HepG2 (cell line): ENCODE results near the gene ALPI. TPM values are rescaled to one million over a fixed set of nuclear protein-coding genes. Genes with fewer than 3 reads are reported as not detected.

ENCODE experiments used
- ATAC-seq: fragments of 200-7000 bp; cut with Tn5 transposase; 3 replicates; pipeline ENCODE4 v1.9.1; 2020; ENCODE audit warnings: mild to moderate bottlenecking, moderate library complexity
- BruUV-seq: library from RNA; stranded (reverse); fragments of 400-500 nt; replicated peaks from 2 replicates; lab custom pipeline; 2021; lab: Mats Ljungman, UMichigan
- CTCF ChIA-PET: fragments of 300-600 bp; formaldehyde crosslinking; extraction: SDS; loops from one replicate; lab custom pipeline; 2021; ENCODE audit warnings: low total read pairs, inconsistent platforms, low intra/inter-chr PET ratio; lab: Yijun Ruan, JAX
- POLR2A ChIA-PET: fragments of 350-600 bp; sonication (Branson Sonifier 250); formaldehyde crosslinking; loops from one replicate; lab custom pipeline; 2020; ENCODE audit warnings: antibody characterized with exemption, inconsistent platforms; lab: Yijun Ruan, JAX
- DNase-seq: peaks from one replicate; pipeline ENCODE4 v3.0.0-alpha.2; 2015; ENCODE audit warnings: low spot score
- FAIRE-seq: peaks from 3 replicates; lab custom pipeline; 2011; peaks lifted over from hg19 to GRCh38; lab: Jason Lieb, UNC
- H2AFZ ChIP-seq: one replicate; pipeline ENCODE4 v1.6.1; 2011; ENCODE audit warnings: low read length, inconsistent platforms
- H3K27ac ChIP-seq: fragments of 300-600 bp; 3 replicates; pipeline ENCODE4 v1.8.0; 2011; ENCODE audit warnings: mixed run types, mild to moderate bottlenecking, mixed read lengths, low read length, inconsistent platforms; ENCODE audit not compliant: insufficient read depth; ENCODE audit errors: extremely low read length
- H3K27me3 ChIP-seq, 2 experiments: fragments of 200-600 bp in 1 of 2; 2 replicates in 1 of 2; 3 replicates in 1 of 2; pipeline versions ENCODE4 v1.6.0 to v1.8.0; 2011; ENCODE audit warnings: low read length in 2 of 2, mild to moderate bottlenecking in 2 of 2, moderate library complexity in 2 of 2, inconsistent platforms in 1 of 2; ENCODE audit not compliant: insufficient read depth in 2 of 2, control insufficient read depth in 1 of 2
- H3K36me3 ChIP-seq, 2 experiments: fragments of 200-600 bp in 1 of 2; replicated peaks in 1 of 2; 2 replicates in 1 of 2; 3 replicates in 1 of 2; pipeline versions ENCODE4 v1.5.1 to v1.8.0; 2011; ENCODE audit warnings: low read length in 2 of 2, inconsistent platforms in 1 of 2; ENCODE audit not compliant: insufficient read depth in 2 of 2, control insufficient read depth in 1 of 2
- H3K4me1 ChIP-seq: 2 replicates; pipeline ENCODE4 v1.5.1; 2012; ENCODE audit warnings: low read length, inconsistent platforms; ENCODE audit not compliant: insufficient read depth
- H3K4me2 ChIP-seq: 2 replicates; pipeline ENCODE4 v1.6.0; 2011; ENCODE audit warnings: low read depth, low read length, inconsistent platforms
- H3K4me3 ChIP-seq, 3 experiments: fragments of 200-600 bp in 1 of 3; sonication (generic), shearing (Covaris generic) in 1 of 3; replicated peaks in 1 of 3; 2 replicates each; pipeline ENCODE4 v1.5.1; 2011 to 2016; ENCODE audit warnings: low read length in 3 of 3, inconsistent platforms in 2 of 3, low read depth in 2 of 3, mild to moderate bottlenecking in 2 of 3, control low read depth in 1 of 3, mixed read lengths in 1 of 3; ENCODE audit not compliant: insufficient read depth in 1 of 3
- H3K79me2 ChIP-seq: one replicate; pipeline ENCODE4 v1.6.1; 2011; ENCODE audit warnings: low read length, inconsistent platforms; ENCODE audit not compliant: insufficient read depth
- H3K9ac ChIP-seq: 2 replicates; pipeline ENCODE4 v1.6.0; 2011; ENCODE audit warnings: mild to moderate bottlenecking, low read depth, low read length, inconsistent platforms; ENCODE audit not compliant: insufficient read depth
- H3K9me3 ChIP-seq: 2 replicates; pipeline ENCODE4 v1.5.1; 2012; ENCODE audit warnings: mild to moderate bottlenecking, low read length
- H4K20me1 ChIP-seq: 2 replicates; pipeline ENCODE4 v1.6.0; 2011; ENCODE audit warnings: inconsistent platforms, mild to moderate bottlenecking, low read length, moderate library complexity; ENCODE audit not compliant: insufficient read depth
- ARNT2 ChIP-seq: sonication (generic); formaldehyde crosslinking; IDR thresholded peaks from 2 replicates; pipeline ENCODE4 v1.8.0; 2022; ENCODE audit warnings: mild to moderate bottlenecking, low read depth, missing genetic modification reagents, moderate library complexity
- CBX1 ChIP-seq: IDR thresholded peaks from one replicate; pipeline ENCODE4 v1.6.1; 2016; ENCODE audit warnings: antibody characterized with exemption, low read depth
- CHD4 ChIP-seq: fragments of 200-600 bp; sonication (generic); IDR thresholded peaks from 2 replicates; pipeline ENCODE4 v1.7.0; 2017; ENCODE audit warnings: mild to moderate bottlenecking, low read length, borderline replicate concordance
- MNT ChIP-seq: fragments of 450-650 bp; IDR thresholded peaks from 2 replicates; pipeline ENCODE4 v1.6.1; 2016
- ZNF800 ChIP-seq: sonication (generic); formaldehyde crosslinking; IDR thresholded peaks from 2 replicates; pipeline ENCODE4 v1.4.0; 2020; ENCODE audit warnings: missing genetic modification reagents
- whole genome bisulfite sequencing: methylation state at CpG from one replicate; pipeline ENCODE4 v1.1.6; 2017; ENCODE audit warnings: low lambda C conversion rate; 5-methylcytosine and 5-hydroxymethylcytosine counted together
- in situ Hi-C: cut with HindIII; loops from 2 replicates; pipeline ENCODE4 v1.10.0; 2017; ENCODE audit warnings: low pct_unique_long_range_greater_than_20kb; ENCODE audit not compliant: extremely low pct_ligation_motif_present
- intact Hi-C: fragments of 100-400 bp; cut with micrococcal nuclease; formaldehyde crosslinking; loops from one replicate; pipeline ENCODE4 v1.10.0; 2022; ENCODE audit not compliant: unreplicated experiment
- polyA plus RNA-seq, 8 experiments: library from polyadenylated mRNA; depleted of rRNA in 3 of 8; stranded (reverse) in 7 of 8; unstranded in 1 of 8; fragments of >200 nt; fragmentation: Illumina TruSeq in 4 of 8; extraction: Trizol in 4 of 8; gene quantifications; 2 replicates each; pipeline versions ENCODE4 v1.2.1 to v1.2.3, GENCODE V29; 2011 to 2016; ENCODE audit warnings: low read depth in 4 of 8, missing spikeins in 1 of 8, mixed read lengths in 1 of 8; ENCODE audit not compliant: insufficient read depth in 1 of 8
- total RNA-seq, 5 experiments: library from RNA; depleted of rRNA; stranded (reverse); fragments of >200 nt; fragmentation: Illumina TruSeq; extraction: Trizol; gene quantifications; 2 replicates each; pipeline ENCODE4 v1.2.3, GENCODE V29; 2016; ENCODE audit warnings: low read depth in 1 of 5

Gene ALPI
- total and polyA plus RNA-seq, 2 of the 13 experiments (the other 11 are each of a cell fraction or from before 2014, with no cell fraction given): not detected

- WGBS: 27% methylated on average over 8 of the region's 20 CpGs
- no peak for ATAC-seq
- H3K4me3 ChIP-seq: no peak overlapping the region
- H3K9ac ChIP-seq: no peak overlapping the region
- in situ Hi-C loops: no loop called here
- BruUV-seq: no TSS peak
- TF ChIP-seq MNT (peak; percentile 96), CBX1 (no peak), CHD4 (no peak), ZNF800 (no peak), ARNT2 (CRISPR knock-in tag) (no peak)
- no peaks in the 10 kb centered on the region for H4K20me1 ChIP-seq
- no peak overlapping the region for H2AFZ ChIP-seq
- no peaks in the 10 kb centered on the region for H3K36me3 ChIP-seq
- no peaks in the 10 kb centered on the region for H3K4me1 ChIP-seq
- H3K79me2 ChIP-seq: no peaks in the 10 kb centered on the region
- H3K27ac ChIP-seq: no peak overlapping the region
- intact Hi-C loops: no loop called here
- ChIA-PET POLR2A (no interaction called here), CTCF (no interaction called here)
- peaks cover 21 to 88% of the 10 kb centered on the region in 2 experiments for H3K27me3 ChIP-seq
- H3K9me3 ChIP-seq: no peaks in the 10 kb centered on the region
- no peak for FAIRE-seq
- H3K4me2 ChIP-seq: no peak overlapping the region
- no peak for DNase-seq
Observed at GRCh38 chr2:232496501-232497270, 40.7 kb downstream of the ALPI start.
